H1 (cell line): ENCODE results near the gene ZDHHC19. TPM values are rescaled to one million over a fixed set of nuclear protein-coding genes. Genes with fewer than 3 reads are reported as not detected.

Source experiments
- CTCF ChIA-PET: fragments of 300-600 bp; sonication (Branson Sonifier 250); formaldehyde crosslinking; loops from one replicate; lab custom pipeline; 2021; ENCODE audit not compliant: partially characterized antibody; lab: Charles Lee
- POLR2A ChIA-PET: fragments of 300-600 bp; sonication (Branson Sonifier 250); formaldehyde crosslinking; loops from one replicate; lab custom pipeline; 2021; ENCODE audit warnings: inconsistent platforms; ENCODE audit not compliant: partially characterized antibody; lab: Charles Lee
- DNase-seq, 2 experiments: peaks; one replicate each; pipeline versions ENCODE4 v3.0.0 to v3.0.0-alpha.2; 2010 to 2022; ENCODE audit warnings: low spot score in 2 of 2, low read depth in 1 of 2, mixed read lengths in 1 of 2
- FAIRE-seq: peaks from 2 replicates; lab custom pipeline; 2011; peaks lifted over from hg19 to GRCh38; lab: Jason Lieb, UNC
- H2AFZ ChIP-seq: 2 replicates; pipeline ENCODE4 v1.8.1; 2012; ENCODE audit warnings: low read length, inconsistent platforms
- H2AK5ac ChIP-seq: 2 replicates; pipeline ENCODE4 v1.6.1; 2013; ENCODE audit warnings: low read depth, low read length
- H2BK120ac ChIP-seq: replicated peaks from 2 replicates; pipeline ENCODE3; 2013; ENCODE audit warnings: low read depth, low read length, inconsistent platforms
- H2BK12ac ChIP-seq: 2 replicates; pipeline ENCODE4 v1.6.1; 2013; ENCODE audit warnings: low read depth, low read length
- H2BK15ac ChIP-seq: 2 replicates; pipeline ENCODE4 v1.6.1; 2013; ENCODE audit warnings: low read length
- H2BK20ac ChIP-seq: 2 replicates; pipeline ENCODE4 v1.6.1; 2013; ENCODE audit warnings: low read length
- H2BK5ac ChIP-seq: 2 replicates; pipeline ENCODE4 v1.6.1; 2013; ENCODE audit warnings: low read depth, low read length
- H3K14ac ChIP-seq: 2 replicates; pipeline ENCODE4 v1.6.1; 2013; ENCODE audit warnings: inconsistent platforms; ENCODE audit not compliant: insufficient read length
- H3K18ac ChIP-seq: 2 replicates; pipeline ENCODE4 v1.6.1; 2013; ENCODE audit warnings: low read length; ENCODE audit errors: extremely low read depth
- H3K23ac ChIP-seq: 2 replicates; pipeline ENCODE4 v1.6.1; 2013; ENCODE audit warnings: inconsistent platforms; ENCODE audit not compliant: insufficient read length
- H3K23me2 ChIP-seq: 2 replicates; pipeline ENCODE4 v1.6.1; 2013; ENCODE audit warnings: low read depth, low read length
- H3K27ac ChIP-seq: 2 replicates; pipeline ENCODE4 v1.6.1; 2011; ENCODE audit warnings: low read depth, low read length, inconsistent platforms
- H3K27me3 ChIP-seq, 4 experiments: replicated peaks in 1 of 4; 1 replicate in 1 of 4; 2 replicates in 3 of 4; pipeline versions ENCODE4 v1.6.1 to v1.8.1; 2011 to 2013; ENCODE audit warnings: low read length in 3 of 4, mild to moderate bottlenecking in 3 of 4, inconsistent platforms in 2 of 4, mixed read lengths in 2 of 4, moderate library complexity in 1 of 4; ENCODE audit not compliant: control insufficient read depth in 3 of 4, insufficient read depth in 3 of 4; ENCODE audit errors: extremely low read depth in 1 of 4
- H3K36me3 ChIP-seq, 4 experiments: 2 replicates each; pipeline versions ENCODE4 v1.6.1 to v1.8.1; 2011 to 2013; ENCODE audit warnings: mild to moderate bottlenecking in 4 of 4, low read length in 3 of 4, moderate library complexity in 2 of 4, control low read depth in 1 of 4, inconsistent platforms in 1 of 4; ENCODE audit not compliant: insufficient read depth in 4 of 4, control insufficient read depth in 2 of 4
- H3K4ac ChIP-seq: replicated peaks from 2 replicates; pipeline ENCODE3; 2013; ENCODE audit warnings: low read length, low read depth, mixed read lengths, inconsistent platforms; ENCODE audit not compliant: insufficient read length
- H3K4me1 ChIP-seq, 4 experiments: replicated peaks in 1 of 4; 1 replicate in 1 of 4; 2 replicates in 3 of 4; pipeline versions ENCODE4 v1.6.1 to v1.8.1; 2011 to 2013; ENCODE audit warnings: low read length in 3 of 4, inconsistent platforms in 2 of 4, mixed read lengths in 1 of 4; ENCODE audit not compliant: insufficient read depth in 4 of 4, control insufficient read depth in 3 of 4
- H3K4me2 ChIP-seq, 2 experiments: 2 replicates each; pipeline versions ENCODE4 v1.6.1 to v1.8.1; 2011 to 2013; ENCODE audit warnings: low read depth in 2 of 2, low read length in 2 of 2, control low read depth in 1 of 2, inconsistent platforms in 1 of 2, mild to moderate bottlenecking in 1 of 2; ENCODE audit not compliant: insufficient read depth in 1 of 2
- H3K4me3 ChIP-seq, 4 experiments: fragments of 200-600, 300-600 bp in 1 of 4; sonication (generic), shearing (Covaris generic), sonication (Bioruptor Twin) in 1 of 4; 2 replicates each; pipeline versions ENCODE4 v1.5.1 to v1.8.1; 2011 to 2016; ENCODE audit warnings: low read length in 4 of 4, low read depth in 3 of 4, control low read depth in 2 of 4, inconsistent platforms in 2 of 4, mild to moderate bottlenecking in 2 of 4, mixed read lengths in 1 of 4, moderate library complexity in 1 of 4; ENCODE audit not compliant: insufficient read depth in 2 of 4; ENCODE audit errors: extremely low read depth in 1 of 4
- H3K56ac ChIP-seq: replicated peaks from 2 replicates; pipeline ENCODE3; 2013; ENCODE audit warnings: low read depth, mild to moderate bottlenecking, mixed read lengths, low read length, inconsistent platforms; ENCODE audit not compliant: insufficient read length
- H3K79me1 ChIP-seq: 2 replicates; pipeline ENCODE4 v1.6.1; 2013; ENCODE audit warnings: low read depth, low read length, control low read depth
- H3K79me2 ChIP-seq, 2 experiments: 2 replicates each; pipeline versions ENCODE4 v1.6.1 to v1.8.1; 2012 to 2013; ENCODE audit warnings: low read length in 2 of 2, mild to moderate bottlenecking in 2 of 2, inconsistent platforms in 1 of 2; ENCODE audit not compliant: insufficient read depth in 2 of 2, control insufficient read depth in 1 of 2
- H3K9ac ChIP-seq, 4 experiments: replicated peaks in 1 of 4; 1 replicate in 1 of 4; 2 replicates in 3 of 4; pipeline versions ENCODE4 v1.6.1 to v1.8.1; 2011 to 2013; ENCODE audit warnings: low read depth in 3 of 4, low read length in 3 of 4, control low read depth in 2 of 4, mild to moderate bottlenecking in 2 of 4, moderate library complexity in 2 of 4, inconsistent platforms in 1 of 4; ENCODE audit errors: extremely low read depth in 1 of 4
- H3K9me3 ChIP-seq, 2 experiments: 2 replicates each; pipeline versions ENCODE4 v1.6.1 to v1.8.1; 2012 to 2013; ENCODE audit warnings: mild to moderate bottlenecking in 2 of 2, moderate library complexity in 2 of 2, control low read depth in 1 of 2, inconsistent platforms in 1 of 2, low read depth in 1 of 2, low read length in 1 of 2, mixed read lengths in 1 of 2; ENCODE audit not compliant: insufficient read depth in 2 of 2
- H4K20me1 ChIP-seq, 2 experiments: replicated peaks in 1 of 2; 2 replicates each; pipeline versions ENCODE3 to v1.8.1; 2011 to 2013; ENCODE audit warnings: inconsistent platforms in 2 of 2, low read length in 2 of 2, mild to moderate bottlenecking in 1 of 2; ENCODE audit not compliant: insufficient read depth in 2 of 2, control insufficient read depth in 1 of 2
- H4K5ac ChIP-seq: 2 replicates; pipeline ENCODE4 v1.6.1; 2013; ENCODE audit warnings: low read length, low read depth, mixed read lengths, inconsistent platforms; ENCODE audit not compliant: insufficient read length
- H4K8ac ChIP-seq: 2 replicates; pipeline ENCODE4 v1.8.0; 2013; ENCODE audit warnings: mild to moderate bottlenecking, moderate library complexity, low read length, inconsistent platforms; ENCODE audit not compliant: insufficient read depth; ENCODE audit errors: extremely low read depth
- H4K91ac ChIP-seq: replicated peaks from 2 replicates; pipeline ENCODE3; 2013; ENCODE audit warnings: low read length, mixed read lengths, inconsistent platforms; ENCODE audit not compliant: insufficient read length
- ATF2 ChIP-seq: IDR thresholded peaks from 2 replicates; pipeline ENCODE4 v1.6.1; 2012; ENCODE audit warnings: low read length, inconsistent platforms
- BCL11A ChIP-seq, 2 experiments: IDR thresholded peaks; one replicate each; pipeline ENCODE4 v1.6.1; 2011; ENCODE audit warnings: low read depth in 2 of 2, low read length in 2 of 2, mild to moderate bottlenecking in 2 of 2
- CTBP2 ChIP-seq: IDR thresholded peaks from 2 replicates; pipeline ENCODE4 v1.7.0; 2011; ENCODE audit warnings: borderline replicate concordance, mild to moderate bottlenecking, moderate library complexity, mixed read lengths, low read length; ENCODE audit not compliant: insufficient read depth, insufficient read length
- FOSL1 ChIP-seq: IDR thresholded peaks from 2 replicates; pipeline ENCODE4 v1.6.1; 2011; ENCODE audit warnings: mild to moderate bottlenecking, low read depth, low read length, moderate library complexity; ENCODE audit not compliant: insufficient read depth
- MAX ChIP-seq: IDR thresholded peaks from 2 replicates; pipeline ENCODE4 v1.6.1; 2012; ENCODE audit warnings: inconsistent platforms
- RNF2 ChIP-seq: fragments of 200-900, 300-1000 bp; sonication (generic); IDR thresholded peaks from 2 replicates; pipeline ENCODE4 v1.7.1; 2016; ENCODE audit warnings: borderline replicate concordance, low read depth, mild to moderate bottlenecking, antibody characterized with exemption, low read length; ENCODE audit not compliant: poor library complexity, severe bottlenecking; ENCODE audit errors: missing control alignments
- RXRA ChIP-seq: IDR thresholded peaks from 2 replicates; pipeline ENCODE4 v1.6.1; 2011; ENCODE audit warnings: low read depth, mild to moderate bottlenecking, low read length, moderate library complexity; ENCODE audit not compliant: insufficient read depth
- SIRT6 ChIP-seq: IDR thresholded peaks from one replicate; pipeline ENCODE4 v1.7.1; 2012; ENCODE audit warnings: low read length, inconsistent platforms
- SUZ12 ChIP-seq: fragments of 200-600 bp; sonication (generic); IDR thresholded peaks from 2 replicates; pipeline ENCODE4 v1.6.1; 2012; ENCODE audit warnings: mild to moderate bottlenecking, inconsistent platforms, low read length, moderate library complexity, mixed read lengths
- USF2 ChIP-seq: IDR thresholded peaks from 2 replicates; pipeline ENCODE4 v1.6.1; 2011; ENCODE audit warnings: low read length, improper control_type of control experiment
- WGBS, 2 experiments: shearing (Covaris generic) in 1 of 2; methylation state at CpG; one replicate each; pipeline versions ENCODE4 v1.1.6 to v1.1.7; 2013 to 2015; ENCODE audit warnings: low lambda C conversion rate in 2 of 2, mixed read lengths in 2 of 2, inconsistent platforms in 1 of 2, low coverage in 1 of 2, missing lambda C conversion rate in 1 of 2; ENCODE audit not compliant: insufficient replicate concordance in 2 of 2, insufficient coverage in 1 of 2, insufficient read length in 1 of 2; ENCODE audit errors: extremely low coverage in 1 of 2, missing lambda C conversion rate in 1 of 2; 5-methylcytosine and 5-hydroxymethylcytosine counted together
- polyA plus RNA-seq, 7 experiments: library from polyadenylated mRNA; depleted of rRNA in 3 of 7; stranded (reverse) in 5 of 7; unstranded in 2 of 7; fragments of >200 nt in 5 of 7; fragments of 200-250 nt in 2 of 7; gene quantifications; 1 replicate in 5 of 7; 2 replicates in 1 of 7; 4 replicates in 1 of 7; pipeline versions ENCODE4 v1.2.1 to v1.2.3, GENCODE V29; 2011 to 2013; ENCODE audit warnings: missing spikeins in 2 of 7, mixed read lengths in 2 of 7
- total RNA-seq: library from RNA; stranded (reverse); fragmentation: NEBNext Ultra II Directional; extraction: Animal tissue kit (Norgen Biotek cat#: 25700); gene quantifications from 2 replicates; pipeline ENCODE4 v1.2.1, GENCODE V29; 2021

The ZDHHC19 gene
- total and polyA plus RNA-seq, 2 of the 8 experiments (the other 6 are each of a cell fraction or from before 2014, with no cell fraction given) = 2.5 to 4.1 TPM

- WGBS, 2 experiments = 85% methylated on average over 9 of the region's 9 CpGs; no CpG with 5 or more reads in 1 of the 2 experiments
- POLR2A ChIA-PET = no interaction called here
- FAIRE-seq = no peak
These were observed 35.5 kb downstream of the ZDHHC19 start for GRCh38 chr3:196175722-196176121.

More at GRCh38 chr3:196175722-196176121, 35.5 kb downstream of the ZDHHC19 start:
- Histone ChIP-seq H3K79me2 (no peaks in the 10 kb centered on the region), H3K56ac (no peak overlapping the region), H3K27me3 (no peaks in the 10 kb centered on the region), H4K20me1 (no peaks in the 10 kb centered on the region), H2BK15ac (peak overlapping the region; percentile 18; the same call in 1 of the 2 replicates), H4K91ac (peak overlapping the region; percentile 66), H3K23me2 (no peaks in the 10 kb centered on the region), H3K23ac (no peak overlapping the region), H3K9ac (no peak overlapping the region), H3K79me1 (no peaks in the 10 kb centered on the region), H3K36me3 (no peaks in the 10 kb centered on the region), H4K8ac (no peak overlapping the region), H2AK5ac (no peak overlapping the region), H3K14ac (no peak overlapping the region), H4K5ac (no peak overlapping the region), H2BK5ac (no peak overlapping the region; the same call in 1 of the 2 replicates), H2BK120ac (no peak overlapping the region), H2BK12ac (no peak overlapping the region), H2BK20ac (no peak overlapping the region), H2AFZ (peak overlapping the region; percentile 67; the same call in 1 of the 2 replicates), H3K4me1 (peaks cover 4 to 15% (median 11%) of the 10 kb centered on the region in 4 experiments; a peak in 6 of 7 replicates), H3K4me3 (no peak overlapping the region), H3K9me3 (no peaks in the 10 kb centered on the region), H3K4me2 (no peak overlapping the region; a peak in 1 of 4 replicates), H3K18ac (no peak overlapping the region), H3K4ac (no peak overlapping the region), H3K27ac (no peak overlapping the region)
- no peak for TF ChIP-seq BCL11A (IDR thresholded peaks at IDR 0.05; ENCODE audit: low read depth in 2 of 2, low read length in 2 of 2)
- no peak for TF ChIP-seq SIRT6
- TF ChIP-seq FOSL1 = no peak
- TF ChIP-seq SUZ12 = no peak
- TF ChIP-seq ATF2 = no peak
- TF ChIP-seq MAX = no peak
- no peak for TF ChIP-seq USF2
- no peak for TF ChIP-seq RXRA
- TF ChIP-seq CTBP2 = no peak
- no peak for TF ChIP-seq RNF2
- CTCF ChIA-PET = no interaction called here
- DNase-seq = no peak
